Measurements from ENCODE around the gene RAB3GAP1.

DNA sequence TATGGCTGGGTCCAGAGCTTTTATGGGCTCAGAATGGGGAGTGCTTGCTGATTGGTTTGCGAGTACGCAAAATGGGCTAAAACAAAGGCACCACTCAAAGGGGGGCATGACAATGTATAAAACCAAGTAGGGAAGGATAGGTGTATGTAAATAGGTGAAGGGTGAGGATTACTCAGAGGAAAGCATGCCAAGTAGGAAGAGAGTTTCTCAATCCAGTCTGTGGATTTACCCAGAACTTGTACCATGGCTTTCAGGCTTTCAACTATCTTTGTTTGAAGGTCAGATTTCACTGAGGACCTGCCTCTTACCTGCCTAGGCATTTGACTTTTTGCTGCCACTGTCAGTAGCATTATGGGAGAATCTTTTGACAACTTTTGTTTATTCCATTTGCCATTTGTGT is 92.3 kb downstream of the RAB3GAP1 start:
- TF ChIP-seq, protein P1, sequence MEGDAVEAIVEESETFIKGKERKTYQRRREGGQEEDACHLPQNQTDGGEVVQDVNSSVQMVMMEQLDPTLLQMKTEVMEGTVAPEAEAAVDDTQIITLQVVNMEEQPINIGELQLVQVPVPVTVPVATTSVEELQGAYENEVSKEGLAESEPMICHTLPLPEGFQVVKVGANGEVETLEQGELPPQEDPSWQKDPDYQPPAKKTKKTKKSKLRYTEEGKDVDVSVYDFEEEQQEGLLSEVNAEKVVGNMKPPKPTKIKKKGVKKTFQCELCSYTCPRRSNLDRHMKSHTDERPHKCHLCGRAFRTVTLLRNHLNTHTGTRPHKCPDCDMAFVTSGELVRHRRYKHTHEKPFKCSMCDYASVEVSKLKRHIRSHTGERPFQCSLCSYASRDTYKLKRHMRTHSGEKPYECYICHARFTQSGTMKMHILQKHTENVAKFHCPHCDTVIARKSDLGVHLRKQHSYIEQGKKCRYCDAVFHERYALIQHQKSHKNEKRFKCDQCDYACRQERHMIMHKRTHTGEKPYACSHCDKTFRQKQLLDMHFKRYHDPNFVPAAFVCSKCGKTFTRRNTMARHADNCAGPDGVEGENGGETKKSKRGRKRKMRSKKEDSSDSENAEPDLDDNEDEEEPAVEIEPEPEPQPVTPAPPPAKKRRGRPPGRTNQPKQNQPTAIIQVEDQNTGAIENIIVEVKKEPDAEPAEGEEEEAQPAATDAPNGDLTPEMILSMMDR (conservative IDR thresholded peaks at IDR 0.05; ENCODE audit: low read depth, low read length) = no peak
- no peak for TF ChIP-seq EZH2 (IDR thresholded peaks at IDR 0.05; ENCODE audit: borderline replicate concordance, low read depth, low read length, poor library complexity, severe bottlenecking)
